Thyroid gland (tissue), 4 donors: ENCODE measurements around the gene KCNJ3. TPM values are rescaled to one million over a fixed set of nuclear protein-coding genes. Genes with fewer than 3 reads are reported as not detected.

Experiments used
- DNase-seq, 2 donors: peaks; one replicate each; pipeline ENCODE4 v3.0.0-alpha.2; 2019
- H3K27ac ChIP-seq, 3 donors: fragments of 200-600 bp; sonication (generic); 1 replicate in 2 of 3; 2 replicates in 1 of 3; pipeline ENCODE4 v1.5.1; 2016 to 2019; ENCODE audit warnings: mild to moderate bottlenecking in 1 of 3, moderate library complexity in 1 of 3
- H3K27me3 ChIP-seq: fragments of 200-600 bp; sonication (generic); one replicate; pipeline ENCODE4 v1.5.1; 2019
- H3K36me3 ChIP-seq, 2 donors: fragments of 200-600 bp; sonication (generic); one replicate each; pipeline ENCODE4 v1.5.1; 2016 to 2019
- H3K4me1 ChIP-seq, 2 donors: fragments of 200-600 bp; sonication (generic); one replicate each; pipeline ENCODE4 v1.5.1; 2017 to 2019
- H3K4me3 ChIP-seq, 3 donors: fragments of 200-600 bp; sonication (generic); replicated peaks in 1 of 3; 1 replicate in 2 of 3; 2 replicates in 1 of 3; pipeline ENCODE4 v1.5.1; 2016; ENCODE audit warnings: mild to moderate bottlenecking in 1 of 3
- H3K9me3 ChIP-seq: fragments of 200-600 bp; sonication (generic); one replicate; pipeline ENCODE4 v1.5.1; 2017
- CTCF ChIP-seq, 6 experiments: fragments of 200-600 bp in 3 of 6; fragments of 450-650 bp in 3 of 6; sonication (generic) in 3 of 6; IDR thresholded peaks; one replicate each; pipeline ENCODE4 v1.5.1; 2016 to 2019; ENCODE audit warnings: antibody characterized with exemption in 6 of 6, mild to moderate bottlenecking in 2 of 6, inconsistent platforms in 1 of 6, moderate library complexity in 1 of 6
- POLR2A ChIP-seq, 2 donors: fragments of 450-650 bp; IDR thresholded peaks; one replicate each; pipeline ENCODE4 v1.6.1; 2017; ENCODE audit warnings: antibody characterized with exemption in 2 of 2, mild to moderate bottlenecking in 2 of 2, moderate library complexity in 1 of 2
- WGBS, 2 donors: methylation state at CpG; one replicate each; pipeline ENCODE4 v1.1.5; 2017; 5-methylcytosine and 5-hydroxymethylcytosine counted together
- intact Hi-C: fragments of 100-400 bp; cut with DNase I; formaldehyde crosslinking; loops from one replicate; pipeline ENCODE4 v1.15.1; 2023
- total RNA-seq, 4 donors: library from RNA; depleted of rRNA; stranded (reverse); fragments of >200 nt; gene quantifications; one replicate each; pipeline ENCODE4 v1.2.3, GENCODE V29; 2016

KCNJ3 gene
- total RNA-seq, 4 donors from 2014 or later, result not detected

GRCh38 chr2:154795651-154796050 is 97.2 kb downstream of the KCNJ3 start:
- 69 to 79% methylated on average over 3 of the region's 3 CpGs for WGBS, 2 donors
- intact Hi-C loops, result no loop called here
- no peak for DNase-seq

GRCh38 chr2:154804451-154804850 is 106.0 kb downstream of the KCNJ3 start:
- intact Hi-C loops, result no loop called here
- Histone ChIP-seq H3K4me3 (no peak overlapping the region), H3K27ac (no peak overlapping the region), H3K36me3 (no peaks in the 10 kb centered on the region), H3K4me1 (no peaks in the 10 kb centered on the region), H3K27me3 (no peaks in the 10 kb centered on the region), H3K9me3 (no peaks in the 10 kb centered on the region)
- TF ChIP-seq POLR2A (IDR thresholded peaks at IDR 0.05), result no peak
- no peak for TF ChIP-seq CTCF (IDR thresholded peaks at IDR 0.05)
- no peak for DNase-seq

More at GRCh38 chr2:154795651-154796050, 97.2 kb downstream of the KCNJ3 start:
- no peaks in the 10 kb centered on the region for H3K27me3 ChIP-seq
- H3K4me3 ChIP-seq, result no peak overlapping the region
- H3K9me3 ChIP-seq, result no peaks in the 10 kb centered on the region
- TF ChIP-seq CTCF (IDR thresholded peaks at IDR 0.05), result no peak
- TF ChIP-seq POLR2A (IDR thresholded peaks at IDR 0.05), result no peak
- no peaks in the 10 kb centered on the region for H3K36me3 ChIP-seq
- H3K4me1 ChIP-seq, result no peaks in the 10 kb centered on the region
- H3K27ac ChIP-seq, result no peak overlapping the region

GRCh38 chr2:154813636-154814035 is 115.1 kb downstream of the KCNJ3 start:
- H3K9me3 ChIP-seq, result no peaks in the 10 kb centered on the region
- no peak overlapping the region for H3K27ac ChIP-seq
- intact Hi-C loops, result no loop called here
- 81 to 86% methylated on average over 1 of the region's 1 CpG for WGBS, 2 donors
- no peak overlapping the region for H3K4me3 ChIP-seq
- TF ChIP-seq CTCF (IDR thresholded peaks at IDR 0.05) (no peak), POLR2A (IDR thresholded peaks at IDR 0.05) (no peak)
- no peak for DNase-seq
- H3K27me3 ChIP-seq, result no peaks in the 10 kb centered on the region
- H3K4me1 ChIP-seq, result no peaks in the 10 kb centered on the region
- H3K36me3 ChIP-seq, result no peaks in the 10 kb centered on the region

GRCh38 chr2:154814856-154815255 is 116.4 kb downstream of the KCNJ3 start:
- Histone ChIP-seq H3K27ac (no peak overlapping the region), H3K36me3 (no peaks in the 10 kb centered on the region), H3K9me3 (no peaks in the 10 kb centered on the region), H3K4me1 (no peaks in the 10 kb centered on the region), H3K27me3 (no peaks in the 10 kb centered on the region), H3K4me3 (no peak overlapping the region)
- WGBS, 2 donors, result 48 to 51% methylated on average over 1 of the region's 1 CpG
- TF ChIP-seq CTCF (IDR thresholded peaks at IDR 0.05) (no peak), POLR2A (IDR thresholded peaks at IDR 0.05) (no peak)
- DNase-seq, result no peak
- intact Hi-C loops, result no loop called here

- Histone ChIP-seq H3K27ac (no peak overlapping the region), H3K27me3 (no peaks in the 10 kb centered on the region), H3K36me3 (no peaks in the 10 kb centered on the region), H3K4me3 (no peak overlapping the region), H3K4me1 (no peaks in the 10 kb centered on the region), H3K9me3 (no peaks in the 10 kb centered on the region)
- 74 to 92% methylated on average over 2 of the region's 2 CpGs for WGBS, 2 donors
- no peak for DNase-seq
- TF ChIP-seq POLR2A (IDR thresholded peaks at IDR 0.05) (no peak), CTCF (IDR thresholded peaks at IDR 0.05) (no peak)
- intact Hi-C loops, result no loop called here
Measured at GRCh38 chr2:154825358-154825757, 126.9 kb downstream of the KCNJ3 start.
